Trophoblast cell (in vitro differentiated cells and primary cell): ENCODE data around the gene KRT78.
"Not testable (repeated sequence)": the region's sequence is repeated elsewhere in the genome, so short reads cannot be mapped to it uniquely, and the experiment has no call there.

Experiments used
- DNase-seq, 2 donors: peaks; one replicate each; pipeline ENCODE4 v3.0.0-alpha.2; 2016
- H2AFZ ChIP-seq: 2 replicates; pipeline ENCODE4 v1.6.1; 2013; ENCODE audit warnings: low read length, moderate library complexity, mild to moderate bottlenecking; ENCODE audit not compliant: insufficient read depth, poor library complexity
- H2AK5ac ChIP-seq: 2 replicates; pipeline ENCODE4 v1.6.1; 2013; ENCODE audit warnings: mild to moderate bottlenecking, low read length
- H2BK120ac ChIP-seq: 2 replicates; pipeline ENCODE4 v1.6.1; 2013; ENCODE audit warnings: low read length, mild to moderate bottlenecking, moderate library complexity; ENCODE audit not compliant: insufficient read depth, poor library complexity
- H2BK12ac ChIP-seq: 2 replicates; pipeline ENCODE4 v1.6.1; 2013; ENCODE audit warnings: mild to moderate bottlenecking, low read length, moderate library complexity
- H2BK5ac ChIP-seq: 2 replicates; pipeline ENCODE4 v1.6.1; 2013; ENCODE audit warnings: low read length, low read depth, moderate library complexity, mild to moderate bottlenecking; ENCODE audit not compliant: poor library complexity
- H3K14ac ChIP-seq: 2 replicates; pipeline ENCODE4 v1.6.1; 2013; ENCODE audit warnings: mild to moderate bottlenecking, low read length
- H3K18ac ChIP-seq: 2 replicates; pipeline ENCODE4 v1.6.1; 2013; ENCODE audit warnings: mild to moderate bottlenecking, low read length
- H3K23ac ChIP-seq: 2 replicates; pipeline ENCODE4 v1.6.1; 2013; ENCODE audit warnings: low read length
- H3K27ac ChIP-seq: 2 replicates; pipeline ENCODE4 v1.5.1; 2013; ENCODE audit warnings: low read depth, mild to moderate bottlenecking, inconsistent platforms, low read length, moderate library complexity
- H3K27me3 ChIP-seq: 2 replicates; pipeline ENCODE4 v1.6.1; 2013; ENCODE audit warnings: inconsistent platforms, mild to moderate bottlenecking, low read length, moderate library complexity; ENCODE audit not compliant: insufficient read depth
- H3K36me3 ChIP-seq, 2 experiments: 1 replicate in 1 of 2; 2 replicates in 1 of 2; pipeline ENCODE4 v1.6.1; 2013; ENCODE audit warnings: low read length in 2 of 2, mild to moderate bottlenecking in 2 of 2, moderate library complexity in 1 of 2; ENCODE audit not compliant: insufficient read depth in 2 of 2, control insufficient read depth in 1 of 2
- H3K4ac ChIP-seq: 2 replicates; pipeline ENCODE4 v1.6.1; 2013; ENCODE audit warnings: low read depth, mild to moderate bottlenecking, low read length, moderate library complexity
- H3K4me1 ChIP-seq, 2 experiments: 1 replicate in 1 of 2; 2 replicates in 1 of 2; pipeline ENCODE4 v1.6.1; 2013; ENCODE audit warnings: low read length in 2 of 2, mild to moderate bottlenecking in 2 of 2, moderate library complexity in 1 of 2; ENCODE audit not compliant: insufficient read depth in 2 of 2, control insufficient read depth in 1 of 2
- H3K4me2 ChIP-seq: 2 replicates; pipeline ENCODE4 v1.6.1; 2013; ENCODE audit warnings: inconsistent platforms, mild to moderate bottlenecking, low read length, moderate library complexity
- H3K4me3 ChIP-seq: 2 replicates; pipeline ENCODE4 v1.5.1; 2013; ENCODE audit warnings: mild to moderate bottlenecking, low read depth, low read length, inconsistent platforms
- H3K79me1 ChIP-seq: one replicate; pipeline ENCODE4 v1.6.1; 2013; ENCODE audit warnings: low read length
- H3K79me2 ChIP-seq: 2 replicates; pipeline ENCODE4 v1.6.1; 2013; ENCODE audit warnings: low read length, mild to moderate bottlenecking; ENCODE audit not compliant: control insufficient read depth, insufficient read depth, poor library complexity
- H3K9ac ChIP-seq: 2 replicates; pipeline ENCODE4 v1.6.1; 2013; ENCODE audit warnings: mild to moderate bottlenecking, low read length
- H3K9me3 ChIP-seq: 2 replicates; pipeline ENCODE4 v1.6.1; 2013; ENCODE audit warnings: low read depth, mild to moderate bottlenecking, control low read depth, inconsistent platforms, low read length; ENCODE audit not compliant: insufficient read depth
- H4K12ac ChIP-seq: 2 replicates; pipeline ENCODE4 v1.6.1; 2013; ENCODE audit warnings: low read depth, mild to moderate bottlenecking, low read length, moderate library complexity
- H4K8ac ChIP-seq: 2 replicates; pipeline ENCODE4 v1.6.1; 2013; ENCODE audit warnings: low read depth, mild to moderate bottlenecking, low read length, moderate library complexity
- H4K91ac ChIP-seq: one replicate; pipeline ENCODE4 v1.6.1; 2013; ENCODE audit warnings: low read depth, mild to moderate bottlenecking, low read length, moderate library complexity
- WGBS: extraction: QIAGEN DNeasy Blood & Tissue Kit; methylation state at CpG from one replicate; pipeline ENCODE4 v1.1.7; 2013; ENCODE audit warnings: missing lambda C conversion rate; ENCODE audit not compliant: insufficient read length, insufficient coverage; ENCODE audit errors: extremely low coverage; 5-methylcytosine and 5-hydroxymethylcytosine counted together

Gene KRT78

DNA sequence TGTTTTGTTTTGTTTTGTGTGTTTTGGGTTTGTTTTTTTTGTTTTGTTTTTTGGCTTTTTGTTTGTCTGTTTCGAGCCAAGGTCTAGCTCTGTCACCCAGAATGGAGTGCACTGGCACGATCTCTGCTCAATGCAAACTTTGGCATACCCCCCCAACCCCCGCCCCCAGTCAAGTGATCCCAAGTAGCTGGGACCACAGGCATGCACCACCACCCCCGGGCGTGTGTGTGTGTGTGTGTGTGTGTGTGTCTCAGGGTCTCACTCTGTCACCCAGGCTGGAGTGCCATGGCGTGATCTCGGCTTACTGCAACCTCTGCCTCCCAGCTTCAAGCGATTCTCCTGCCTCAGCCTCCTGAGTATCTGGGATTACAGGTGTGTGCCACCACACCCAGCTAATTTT is 31.7 kb upstream of the KRT78 start:
- H2AFZ ChIP-seq, H3K36me3 ChIP-seq, H3K79me2 ChIP-seq, H4K8ac ChIP-seq, H3K4me2 ChIP-seq, H4K12ac ChIP-seq, H4K91ac ChIP-seq, H2BK5ac ChIP-seq, H2AK5ac ChIP-seq, H3K14ac ChIP-seq, H3K23ac ChIP-seq, H3K79me1 ChIP-seq, DNase-seq, H3K9me3 ChIP-seq, H3K27ac ChIP-seq, H3K27me3 ChIP-seq, H2BK120ac ChIP-seq, H3K18ac ChIP-seq, H3K4ac ChIP-seq, H2BK12ac ChIP-seq, H3K4me3 ChIP-seq, H3K9ac ChIP-seq: not testable (repeated sequence)
- H3K4me1 ChIP-seq, result peaks cover 9 to 16% of the 10 kb centered on the region in 2 experiments
- WGBS, result no CpG with 5 or more reads among the region's 8 CpGs

- Histone ChIP-seq H3K9me3 (no peaks in the 10 kb centered on the region), H4K12ac (no peak overlapping the region), H3K4me2 (peak overlapping the region; percentile 42), H2AK5ac (no peak overlapping the region), H3K9ac (no peak overlapping the region), H3K36me3 (no peaks in the 10 kb centered on the region), H3K79me2 (no peaks in the 10 kb centered on the region), H2AFZ (peak overlapping the region; percentile 63), H3K4ac (no peak overlapping the region), H3K27ac (no peak overlapping the region), H3K23ac (no peak overlapping the region), H3K14ac (peak overlapping the region; percentile 46), H3K18ac (peak overlapping the region; percentile 23), H4K91ac (peak overlapping the region; percentile 12), H3K79me1 (peaks cover 9% of the 10 kb centered on the region), H3K27me3 (no peaks in the 10 kb centered on the region), H2BK12ac (peak overlapping the region; percentile 27), H3K4me1 (peaks cover 10 to 20% of the 10 kb centered on the region in 2 experiments), H4K8ac (peak overlapping the region; percentile 15), H3K4me3 (no peak overlapping the region), H2BK120ac (no peak overlapping the region), H2BK5ac (no peak overlapping the region)
- DNase-seq, result peak; percentile 84 to 94
- no CpG with 5 or more reads among the region's 38 CpGs for WGBS
Measured at GRCh38 chr12:52879394-52880351, 30.9 kb upstream of the KRT78 start.

DNA sequence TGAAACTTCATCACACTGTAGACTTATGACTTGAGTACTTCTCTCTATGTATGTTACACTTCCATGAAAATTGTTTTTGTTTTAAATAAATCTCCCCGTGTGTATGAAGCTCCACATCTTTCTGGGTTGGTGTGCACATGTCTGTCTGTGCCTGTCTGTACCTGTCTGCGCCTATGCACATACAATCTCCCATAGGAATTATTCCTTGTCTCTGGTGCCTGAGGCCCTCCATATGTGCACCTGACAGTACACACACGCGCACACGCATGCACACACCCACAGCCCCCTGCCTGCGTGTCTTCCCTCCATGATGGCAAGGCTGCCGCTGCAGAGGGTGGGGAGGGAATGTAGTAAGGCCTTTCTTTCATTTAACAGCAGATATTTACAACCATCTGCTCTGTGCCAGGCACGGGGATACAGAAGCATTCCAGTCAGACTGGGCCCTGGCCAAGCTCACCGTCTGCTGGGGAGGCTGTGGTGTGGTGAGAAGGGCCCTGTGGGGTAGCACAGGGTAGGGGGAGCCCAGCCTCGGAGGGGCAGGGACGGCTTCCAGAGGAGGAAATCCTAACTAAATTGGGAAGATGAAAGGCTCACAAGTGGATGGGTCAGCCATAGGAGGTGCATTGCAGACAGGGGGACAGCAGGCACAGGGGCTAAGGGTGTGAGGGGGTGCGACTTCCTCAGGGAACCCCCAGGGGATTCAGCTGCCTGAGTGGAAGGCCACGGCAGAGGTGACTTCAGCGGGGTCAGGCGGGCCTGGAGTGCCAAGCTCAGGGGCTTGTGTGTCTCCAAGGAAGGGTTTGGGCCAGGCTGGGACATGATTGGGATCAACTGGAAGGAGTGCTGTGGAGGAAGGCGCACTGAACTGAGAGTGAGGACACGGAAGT is 30.0 kb upstream of the KRT78 start:
- Histone ChIP-seq H4K91ac (peak overlapping the region; percentile 52), H3K79me1 (peaks cover 15% of the 10 kb centered on the region), H4K8ac (peak overlapping the region; percentile 15), H2AFZ (peak overlapping the region; percentile 63), H3K27ac (no peak overlapping the region), H2AK5ac (peak overlapping the region; percentile 48), H3K4ac (no peak overlapping the region), H3K18ac (peak overlapping the region; percentile 23), H3K9ac (no peak overlapping the region), H3K4me3 (no peak overlapping the region), H3K36me3 (no peaks in the 10 kb centered on the region), H3K4me2 (peak overlapping the region; percentile 27), H2BK12ac (peak overlapping the region; percentile 51), H2BK120ac (peak overlapping the region; percentile 40), H3K9me3 (no peaks in the 10 kb centered on the region), H3K23ac (no peak overlapping the region), H3K14ac (peak overlapping the region; percentile 46), H2BK5ac (no peak overlapping the region), H3K4me1 (peaks cover 17 to 28% of the 10 kb centered on the region in 2 experiments), H4K12ac (no peak overlapping the region), H3K79me2 (peaks cover 2% of the 10 kb centered on the region), H3K27me3 (no peaks in the 10 kb centered on the region)
- no CpG with 5 or more reads among the region's 17 CpGs for WGBS
- no peak for DNase-seq

DNA sequence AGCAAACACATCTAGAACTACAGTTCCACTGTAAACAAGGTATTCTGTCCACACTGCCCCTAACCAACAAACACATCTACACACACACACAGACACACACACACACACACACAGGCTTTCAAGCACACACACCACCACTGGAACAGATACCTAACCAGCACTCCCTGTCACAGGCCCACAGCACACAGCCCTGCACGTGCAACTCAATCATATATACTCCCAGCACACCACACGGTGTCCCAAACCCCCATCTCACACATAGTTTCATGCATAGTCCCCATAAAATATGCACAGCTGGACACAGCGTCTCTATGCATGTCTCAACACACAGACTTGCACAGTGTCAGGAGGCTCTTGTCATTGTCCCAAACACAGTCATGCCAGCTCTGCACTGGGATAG is 28.4 kb upstream of the KRT78 start:
- H4K91ac ChIP-seq, result peak overlapping the region; percentile 36
- H3K79me1 ChIP-seq, result peaks cover 21% of the 10 kb centered on the region
- no CpG with 5 or more reads among the region's 3 CpGs for WGBS

More for the DNA sequence above, 28.4 kb upstream of the KRT78 start:
- Histone ChIP-seq H3K27me3 (no peaks in the 10 kb centered on the region), H3K4me2 (no peak overlapping the region), H2BK12ac (no peak overlapping the region), H2AFZ (no peak overlapping the region), H3K9ac (no peak overlapping the region), H4K12ac (no peak overlapping the region), H2AK5ac (no peak overlapping the region), H3K4ac (no peak overlapping the region), H2BK120ac (no peak overlapping the region), H3K4me1 (peaks cover 22 to 31% of the 10 kb centered on the region in 2 experiments), H3K36me3 (no peaks in the 10 kb centered on the region), H4K8ac (no peak overlapping the region), H3K23ac (no peak overlapping the region), H3K27ac (no peak overlapping the region), H3K4me3 (no peak overlapping the region), H3K9me3 (no peaks in the 10 kb centered on the region), H2BK5ac (no peak overlapping the region), H3K14ac (no peak overlapping the region), H3K18ac (no peak overlapping the region), H3K79me2 (peaks cover 2% of the 10 kb centered on the region)
- peak; percentile 53 to 77 for DNase-seq
